Activated CD8-positive, alpha-beta memory T cell treated with anti-CD3 and anti-CD28 coated beads, Interleukin-2, amount 50 U/mL, for 1 hour (primary cell): ENCODE data around the gene SLC2A14.
"Not testable (repeated sequence)": the region's sequence is repeated elsewhere in the genome, so short reads cannot be mapped to it uniquely, and the experiment has no call there.

ENCODE experiments used
- DNase-seq: peaks from one replicate; pipeline ENCODE4 v3.0.0-alpha.2; 2020; ENCODE audit errors: extremely low read depth

Gene SLC2A14

DNA sequence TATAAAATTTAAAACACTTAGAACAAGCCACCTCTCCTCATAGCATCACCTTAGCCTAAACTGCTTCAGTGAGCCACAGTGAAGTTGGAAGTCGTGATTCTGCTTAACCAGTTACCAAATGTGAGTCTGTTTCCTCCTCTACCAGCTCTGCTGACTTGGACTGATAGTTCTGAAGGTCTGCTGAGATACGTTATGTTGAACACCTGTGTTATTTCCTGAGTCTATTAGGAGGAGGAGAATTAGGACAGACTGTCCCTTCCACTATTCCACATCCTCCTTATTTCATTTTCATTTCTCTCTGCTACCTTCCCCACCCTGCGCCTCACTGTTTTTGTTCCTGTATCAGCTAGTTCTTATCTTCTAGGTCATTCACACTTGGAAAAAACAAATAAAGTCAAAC, 2.4 kb downstream of the SLC2A14 start:
- no peak for DNase-seq

DNA sequence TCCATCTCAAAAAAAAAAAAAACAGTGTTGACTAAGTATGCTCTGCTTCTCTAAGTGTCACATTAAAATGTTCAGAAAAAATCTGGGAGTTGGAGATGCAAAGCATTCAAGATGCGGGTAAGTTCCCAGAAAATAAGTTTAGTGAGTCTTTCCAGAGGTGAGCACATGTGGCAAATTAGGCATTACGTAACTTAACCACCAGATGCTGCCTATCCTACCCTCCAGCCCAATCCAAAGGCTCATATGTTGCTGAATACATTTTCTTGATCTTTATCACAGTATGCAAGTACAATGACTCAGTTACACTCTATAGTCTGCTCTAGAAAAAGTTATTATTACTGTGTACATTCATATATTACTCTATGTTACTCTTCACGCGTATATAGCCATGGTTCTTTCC, 3.6 kb downstream of the SLC2A14 start:
- DNase-seq: no peak

DNA sequence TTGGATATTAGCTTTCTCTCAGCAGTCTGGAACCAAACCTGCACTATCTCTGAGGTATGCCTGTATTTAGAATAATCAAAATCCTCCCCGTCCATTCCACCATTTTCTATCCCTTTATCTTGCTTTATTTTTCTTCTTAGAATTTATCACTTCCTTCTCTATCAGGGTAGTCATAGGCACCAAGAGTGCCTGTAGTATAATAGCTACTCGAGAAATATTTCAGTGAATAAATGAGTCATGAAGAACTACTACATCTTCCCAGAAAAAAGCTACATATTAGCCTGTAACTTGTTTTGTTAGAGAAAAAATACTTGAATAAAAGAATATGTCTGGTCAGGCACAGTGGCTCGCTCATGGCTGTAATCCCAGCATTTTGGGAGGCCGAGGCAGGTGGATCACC, 4.3 kb downstream of the SLC2A14 start:
- no peak for DNase-seq

DNA sequence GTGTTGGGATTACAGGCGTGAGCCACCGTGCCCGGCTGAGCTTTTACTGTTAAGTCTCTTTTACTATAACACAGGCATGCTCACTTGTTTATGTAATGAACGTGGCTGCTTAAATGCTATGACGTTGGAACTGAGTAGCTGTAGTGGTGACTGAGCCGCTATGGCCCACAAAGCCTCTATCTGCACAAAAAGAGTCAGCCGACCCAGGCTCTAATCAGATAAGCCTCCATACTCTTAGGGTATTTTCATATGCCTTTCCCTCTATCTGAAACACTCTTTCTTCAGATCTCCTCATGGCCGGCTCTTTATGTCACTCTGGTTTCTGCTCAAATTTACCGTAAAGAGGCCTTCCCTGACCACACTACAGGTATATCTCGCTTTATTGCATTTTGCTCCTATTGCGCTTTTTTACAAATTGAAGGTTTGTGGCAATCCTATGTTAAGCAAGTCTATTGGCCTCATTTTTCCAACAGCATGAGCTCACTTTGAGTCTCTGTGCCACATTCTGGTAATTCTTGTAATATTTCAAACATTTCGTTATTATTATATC, 8.0 kb downstream of the SLC2A14 start:
- no peak for DNase-seq

DNA sequence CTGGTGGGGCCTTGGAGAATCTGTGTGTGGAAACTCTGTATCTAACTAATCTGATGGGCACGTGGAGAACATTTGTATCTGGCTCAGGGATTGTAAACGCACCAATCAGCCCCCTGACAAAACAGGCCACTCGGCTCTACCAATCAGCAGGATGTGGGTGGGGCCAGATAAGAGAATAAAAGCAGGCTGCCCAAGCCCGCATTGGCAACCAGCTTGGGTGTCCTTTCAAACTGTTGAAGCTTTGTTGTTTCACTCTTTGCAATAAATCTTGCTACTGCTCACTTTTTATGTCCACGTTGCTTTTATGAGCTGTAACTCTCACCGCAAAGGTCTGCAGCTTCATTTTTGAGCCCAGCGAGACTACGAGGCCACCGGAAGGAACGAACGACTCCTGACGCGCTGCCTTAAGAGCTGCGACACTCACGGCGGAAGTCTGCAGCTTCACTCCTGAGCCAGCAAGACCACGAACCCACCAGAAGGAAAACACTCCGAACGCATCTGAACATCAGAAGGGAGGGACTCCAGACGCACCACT, 9.8 kb downstream of the SLC2A14 start:
- DNase-seq: peak; percentile 10

DNA sequence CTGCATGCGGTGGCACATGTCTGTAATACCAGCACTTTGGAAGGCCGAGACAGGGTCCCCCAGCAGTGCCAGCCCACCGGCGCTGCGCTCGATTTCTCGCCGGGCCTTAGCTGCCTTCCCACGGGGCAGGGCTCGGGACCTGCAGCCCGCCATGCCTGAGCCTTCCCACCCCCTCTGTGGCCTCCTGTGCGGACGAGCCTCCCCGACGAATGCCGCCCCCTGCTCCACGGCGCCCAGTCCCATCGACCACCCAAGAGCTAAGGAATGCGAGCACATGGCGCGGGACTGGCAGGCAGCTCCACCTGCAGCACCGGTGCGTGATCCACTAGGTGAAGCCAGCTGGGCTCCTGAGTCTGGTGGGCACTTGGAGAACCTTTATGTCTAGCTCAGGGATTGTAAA, 10.4 kb downstream of the SLC2A14 start:
- not testable (repeated sequence) for DNase-seq

DNA sequence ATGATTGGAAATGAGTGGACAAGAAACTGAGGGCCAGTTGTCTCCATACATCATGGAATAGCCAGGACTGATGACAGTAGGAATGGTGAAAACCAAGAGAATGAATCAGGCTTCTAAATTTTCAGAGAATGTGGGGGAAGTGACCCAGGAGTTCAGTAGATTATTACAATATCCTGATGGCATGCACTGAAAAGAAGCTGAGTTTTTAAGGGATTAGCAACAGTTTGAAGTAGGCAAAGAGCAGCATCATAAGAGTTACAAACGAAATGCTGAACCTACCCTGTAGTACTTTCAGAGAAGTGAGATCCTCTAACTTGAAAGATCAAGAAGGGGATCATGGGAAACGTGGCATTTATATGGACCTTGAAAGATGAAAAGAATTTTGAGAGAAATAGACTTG, 13.2 kb downstream of the SLC2A14 start:
- DNase-seq: no peak

DNA sequence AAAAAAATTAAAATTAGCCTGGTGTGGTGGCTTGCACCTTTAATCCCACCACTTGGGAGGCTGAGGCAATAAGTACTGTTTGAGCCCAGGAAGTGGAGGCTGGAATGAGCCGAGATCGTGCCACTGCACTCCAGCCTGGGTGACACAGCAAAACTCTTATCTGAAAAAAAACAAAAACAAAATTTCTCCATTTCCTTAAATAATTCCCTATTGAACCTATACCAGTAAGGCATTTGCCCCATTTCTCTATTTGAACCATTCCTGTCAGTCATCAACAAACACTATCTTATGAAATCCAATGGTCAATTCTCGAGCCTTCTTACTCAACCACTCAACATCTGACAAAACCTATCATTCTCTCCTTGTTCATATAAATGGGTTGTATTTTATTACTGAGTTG, 14.7 kb downstream of the SLC2A14 start:
- DNase-seq: no peak

DNA sequence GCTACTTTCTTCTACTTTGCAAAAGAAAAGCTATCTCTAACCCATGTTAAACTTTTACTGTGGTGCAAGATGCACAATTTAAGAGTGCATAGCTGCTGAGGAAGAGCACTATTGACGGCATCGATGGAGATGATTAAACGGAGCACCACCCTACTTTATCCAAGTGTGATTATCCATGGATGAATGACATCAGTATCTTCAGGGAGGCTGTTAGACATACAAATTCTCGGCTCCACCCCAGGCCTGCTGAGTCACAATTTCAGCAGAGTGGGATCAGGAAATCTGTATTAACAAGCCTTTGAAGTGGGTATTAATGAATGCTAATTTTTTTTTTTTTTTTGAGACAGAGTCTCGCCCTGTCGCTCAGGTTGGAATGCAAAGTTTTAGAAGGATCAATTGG, 16.2 kb downstream of the SLC2A14 start:
- DNase-seq: no peak

DNA sequence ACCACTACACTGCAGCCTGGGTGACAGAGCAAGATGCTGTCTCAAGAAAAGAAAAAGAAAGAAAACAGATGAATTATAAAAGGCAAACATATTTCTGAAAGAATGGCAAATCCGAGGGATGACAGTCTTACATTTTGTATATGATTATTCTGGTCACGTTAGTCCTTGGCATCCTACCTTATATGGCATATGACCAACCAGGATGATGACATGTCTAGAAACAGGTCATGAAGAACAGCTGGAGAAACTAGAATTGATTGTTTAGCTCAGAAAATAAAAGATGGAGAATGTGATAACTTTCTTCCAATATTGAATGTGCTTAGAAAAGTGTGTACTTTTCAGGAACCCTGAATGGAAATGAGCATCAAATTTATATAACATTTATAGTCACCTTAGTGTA, 19.2 kb downstream of the SLC2A14 start:
- no peak for DNase-seq

DNA sequence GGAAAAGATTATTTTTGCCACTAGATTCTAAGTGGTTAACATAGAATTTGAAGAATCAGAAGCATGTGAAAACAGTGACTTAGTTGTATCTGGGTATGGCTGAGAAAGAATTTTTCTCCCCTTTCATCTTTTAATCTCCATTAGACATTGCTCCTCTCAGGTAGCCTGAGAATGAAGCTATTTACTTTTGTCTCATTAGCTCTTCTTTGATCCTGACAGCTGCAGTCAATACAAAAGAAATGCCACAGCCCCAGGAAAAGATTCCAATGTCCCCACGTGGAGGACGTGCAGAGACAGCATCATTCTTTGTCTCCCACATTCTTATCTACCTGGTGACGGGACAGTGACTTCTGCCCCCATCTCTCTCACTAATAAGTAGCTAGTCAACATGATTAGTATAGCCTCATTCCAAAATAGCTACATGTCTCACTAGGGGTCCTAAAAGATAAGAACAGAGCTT, 21.1 kb downstream of the SLC2A14 start:
- DNase-seq: not testable (repeated sequence)

DNA sequence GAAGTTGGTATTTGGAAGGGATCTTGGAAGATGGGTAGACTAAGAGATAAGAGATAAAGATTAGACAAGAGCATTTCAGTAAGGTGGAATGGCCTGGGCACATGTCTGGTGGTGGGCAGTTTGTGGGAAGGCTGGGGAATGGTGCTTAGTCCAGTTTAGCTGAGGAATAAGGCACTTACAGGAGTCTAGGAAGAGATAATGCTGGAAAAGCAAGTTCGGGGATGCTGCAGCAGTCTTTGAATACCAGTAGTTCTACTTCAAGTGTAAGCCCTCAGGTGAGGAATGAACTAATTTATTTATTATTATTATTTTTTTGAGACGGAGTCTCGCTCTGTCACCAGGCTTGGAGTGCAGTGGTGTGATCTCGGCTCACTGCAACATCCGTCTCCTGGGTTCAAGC, 22.6 kb downstream of the SLC2A14 start:
- not testable (repeated sequence) for DNase-seq

DNA sequence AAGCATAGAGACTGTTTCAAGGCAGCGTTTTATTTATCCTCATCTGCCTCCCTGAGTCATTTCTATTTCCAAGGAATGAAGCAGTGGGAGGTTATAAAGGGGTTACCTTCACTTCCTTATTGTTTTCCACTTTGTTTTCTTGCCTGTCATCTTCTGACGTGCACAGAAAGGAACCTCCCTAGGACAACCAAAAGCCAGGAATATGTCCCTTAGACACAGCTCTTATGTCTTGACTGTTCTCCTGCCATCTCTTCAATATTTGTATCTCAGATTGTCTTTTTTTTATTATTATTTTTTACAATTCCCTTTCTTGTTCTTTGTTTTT, 24.7 kb downstream of the SLC2A14 start:
- not testable (repeated sequence) for DNase-seq

DNA sequence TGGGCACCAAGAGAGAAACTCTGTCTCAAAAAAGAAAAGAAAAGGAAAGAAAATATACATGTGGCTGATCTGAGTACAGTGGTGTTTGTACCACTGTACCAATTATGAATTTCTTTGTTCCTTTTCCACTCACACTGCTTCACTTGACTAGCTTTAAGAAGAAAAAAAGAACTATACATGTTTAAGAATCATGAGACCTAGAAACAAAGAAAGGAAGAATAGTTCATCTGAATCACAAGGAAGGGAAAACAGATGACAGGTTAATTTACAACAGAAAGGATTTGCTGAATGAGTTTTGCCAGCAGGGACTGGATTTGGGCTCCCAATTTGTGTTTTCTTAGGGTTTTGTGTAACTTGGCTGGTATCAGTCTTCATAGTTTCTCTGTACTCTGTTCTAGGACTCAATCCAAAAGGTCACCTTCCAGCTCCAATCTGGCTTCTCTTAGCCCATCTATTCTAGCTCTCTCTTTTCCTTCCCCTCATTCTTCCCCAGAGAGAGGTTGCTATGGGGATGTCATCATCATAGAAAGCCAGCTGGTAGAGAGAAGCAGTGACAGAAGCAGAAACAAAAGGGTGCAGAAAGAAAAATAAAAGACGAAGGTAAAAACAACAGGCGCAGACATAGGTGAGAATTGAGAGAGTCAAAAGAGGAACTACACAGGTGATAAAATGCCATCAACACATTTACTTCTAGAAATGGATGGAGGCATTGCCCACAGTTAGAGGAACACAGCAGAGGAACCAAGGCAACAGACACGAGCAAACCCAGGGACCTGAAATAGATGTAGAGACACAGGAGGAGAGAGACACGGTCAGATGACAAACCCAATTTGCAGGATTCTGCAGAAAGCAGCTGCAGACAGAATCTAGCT, 25.3 kb downstream of the SLC2A14 start:
- not testable (repeated sequence) for DNase-seq

DNA sequence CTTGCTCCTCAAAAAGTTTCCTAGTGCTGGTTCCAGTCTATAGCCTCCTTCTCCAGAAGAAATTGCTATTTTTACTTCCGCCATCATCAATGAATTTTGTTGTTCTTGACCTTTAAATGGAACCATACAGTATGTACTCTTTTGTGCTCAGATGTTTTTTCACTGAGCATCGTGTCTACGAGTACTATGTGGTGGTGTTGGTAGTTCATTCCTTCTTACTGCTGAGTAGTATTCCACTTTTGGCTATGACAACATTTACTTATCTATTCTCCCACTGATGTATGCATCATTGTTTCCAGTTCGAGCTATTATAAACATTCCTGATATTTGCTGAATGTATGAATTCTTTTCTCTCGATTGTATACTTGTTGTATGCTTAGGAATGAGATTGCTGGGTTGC, 28.6 kb downstream of the SLC2A14 start:
- DNase-seq: no peak

DNA sequence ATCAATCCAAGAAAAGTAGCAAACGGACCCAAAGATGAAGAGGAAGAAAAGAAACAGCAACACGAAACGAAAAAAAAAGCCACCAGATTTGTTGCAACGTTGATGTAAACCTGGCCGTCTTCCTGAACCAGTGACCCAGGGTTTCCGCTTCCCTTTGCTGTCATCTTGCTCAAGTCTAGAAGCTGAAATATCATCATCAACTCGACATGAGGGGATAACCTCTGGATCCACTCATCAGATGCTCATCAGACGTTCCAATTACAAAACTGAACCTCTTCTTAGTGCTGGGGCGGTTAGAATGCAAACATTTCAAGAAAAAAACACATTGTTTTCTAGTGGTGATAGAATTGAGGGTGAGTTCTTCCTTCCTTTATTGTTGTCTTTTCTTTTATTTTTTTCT, 29.1 kb downstream of the SLC2A14 start:
- not testable (repeated sequence) for DNase-seq

DNA sequence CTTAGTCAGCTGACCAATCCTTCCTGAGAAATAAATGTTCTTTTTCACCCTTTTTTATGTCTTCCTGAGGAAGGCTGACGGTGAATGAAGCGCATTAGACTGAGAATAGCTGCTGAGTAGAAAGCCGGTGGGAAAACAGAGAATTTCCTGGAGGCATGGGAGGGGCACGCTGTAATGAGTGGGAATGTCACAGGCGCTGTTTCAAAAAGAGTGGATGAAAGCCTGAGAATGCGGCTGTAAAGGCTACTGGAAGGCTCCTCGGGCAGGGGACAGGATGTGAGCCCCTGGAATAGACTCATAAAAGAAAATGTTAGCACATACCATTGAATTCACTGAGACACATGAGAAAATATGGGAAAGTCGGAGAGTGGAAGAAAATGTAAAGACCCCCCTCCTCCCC, 29.6 kb downstream of the SLC2A14 start:
- DNase-seq: not testable (repeated sequence)

DNA sequence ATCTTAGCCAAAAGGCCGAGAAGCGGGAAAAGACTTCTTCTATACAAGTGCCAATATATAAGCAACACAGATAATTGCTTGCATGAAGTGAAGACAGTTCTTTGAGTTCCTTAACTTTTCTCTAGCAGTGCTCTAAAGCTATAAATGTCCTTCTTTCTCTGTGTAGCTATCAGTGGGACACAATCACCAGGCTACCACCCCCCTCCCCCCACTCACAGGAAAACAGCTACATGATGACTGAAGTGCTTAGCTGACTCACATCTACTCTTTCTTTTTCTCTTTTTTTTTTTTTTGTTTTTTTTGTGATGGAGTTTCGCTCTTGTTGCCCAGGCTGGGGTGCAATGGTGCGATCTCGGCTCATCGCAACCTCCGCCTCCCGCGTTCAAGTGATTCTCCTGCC, 30.3 kb downstream of the SLC2A14 start:
- DNase-seq: not testable (repeated sequence)

DNA sequence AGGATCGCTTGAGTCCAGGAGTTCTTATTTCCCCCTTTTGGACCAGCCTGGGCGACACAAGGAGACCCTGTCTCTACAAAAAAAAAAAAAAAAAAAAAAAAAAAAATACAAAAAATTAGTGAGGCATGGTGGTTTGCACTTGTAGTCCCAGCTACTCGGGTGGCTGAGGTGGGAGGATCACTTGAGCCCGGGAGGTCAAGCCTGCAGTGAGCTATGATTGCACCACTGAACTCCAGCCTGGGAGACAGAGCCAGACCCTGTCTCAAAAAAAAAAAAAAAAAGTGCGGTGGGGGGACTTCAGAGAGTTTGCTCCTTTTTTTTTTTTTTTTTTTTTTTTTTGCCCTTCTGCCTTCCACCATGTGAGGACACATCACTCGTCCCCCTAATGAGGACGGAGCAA, 32.9 kb downstream of the SLC2A14 start:
- DNase-seq: not testable (repeated sequence)

DNA sequence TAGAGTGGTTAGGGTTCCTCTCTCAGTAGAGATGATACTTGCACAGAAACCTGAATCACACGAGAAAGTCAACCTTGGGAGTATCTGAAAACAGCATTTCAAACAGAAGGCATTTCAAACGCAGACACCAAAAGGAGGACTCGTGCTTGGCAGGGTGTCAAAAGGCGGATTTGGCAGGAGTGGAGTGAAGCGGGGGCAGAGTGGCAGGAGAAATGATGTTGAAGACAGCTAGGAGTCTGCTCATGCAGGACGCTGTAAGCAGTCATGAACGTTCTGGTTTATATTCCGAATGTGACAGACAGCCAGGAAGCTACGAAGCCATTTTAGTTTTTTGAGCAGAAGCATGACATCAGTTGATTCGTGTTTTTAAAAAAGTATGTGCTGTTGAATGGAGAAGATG, 33.5 kb downstream of the SLC2A14 start:
- not testable (repeated sequence) for DNase-seq

DNA sequence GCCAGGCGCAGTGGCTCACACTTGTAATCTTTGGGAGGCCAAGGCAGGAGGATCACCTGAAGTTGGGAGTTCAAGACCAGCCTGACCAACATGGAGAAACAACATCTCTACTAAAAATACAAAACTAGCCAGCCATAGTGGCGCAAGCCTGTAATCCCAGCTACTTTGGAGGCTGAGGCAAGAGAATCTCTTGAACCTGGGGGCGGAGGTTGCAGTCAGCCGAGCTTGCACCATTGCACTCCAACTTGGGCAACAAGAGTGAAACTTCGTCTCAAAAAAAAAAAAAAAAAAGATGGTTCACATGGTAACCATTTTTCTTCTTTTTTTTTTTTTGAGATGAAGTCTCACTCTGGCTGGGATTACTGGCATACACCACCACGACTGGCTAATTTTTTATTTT, 35.3 kb downstream of the SLC2A14 start:
- DNase-seq: no peak

DNA sequence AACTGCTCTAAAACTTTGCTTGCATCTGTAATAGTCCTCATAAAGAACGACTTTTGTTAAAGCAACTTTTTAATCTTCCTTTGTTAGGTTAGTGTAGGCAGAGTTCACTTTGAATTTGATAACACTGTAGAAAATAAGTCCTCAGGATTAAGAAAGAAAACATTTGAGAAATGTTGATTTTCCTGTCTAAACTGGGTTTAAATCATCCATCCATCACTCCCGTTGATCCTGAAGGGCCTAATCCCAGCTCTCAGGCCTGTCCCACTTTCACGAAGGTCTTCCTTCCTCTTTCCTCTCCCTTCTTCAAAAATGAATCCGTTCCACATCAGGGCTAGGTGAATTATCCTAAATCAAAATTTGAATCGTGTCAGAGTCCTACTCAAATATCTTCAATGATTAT, 36.9 kb downstream of the SLC2A14 start:
- no peak for DNase-seq

DNA sequence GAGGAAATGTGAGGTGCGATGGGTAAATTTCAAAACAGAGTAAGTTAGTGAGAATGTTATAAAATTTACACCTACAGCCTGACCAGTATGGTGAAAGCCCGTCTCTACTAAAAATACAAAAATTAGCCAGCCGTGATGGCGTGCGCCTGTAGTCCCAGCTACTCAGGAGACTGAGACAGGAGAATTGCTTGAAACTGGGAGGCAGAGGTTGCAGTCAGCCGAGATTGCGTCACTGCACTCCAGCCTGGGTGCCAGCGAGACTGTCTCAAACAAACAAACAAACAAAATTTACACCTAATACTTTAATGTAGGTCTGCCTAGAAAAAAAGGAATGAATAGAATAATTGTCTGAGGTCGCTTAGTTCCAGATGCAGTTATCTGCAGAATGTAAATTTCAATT, 37.6 kb downstream of the SLC2A14 start:
- no peak for DNase-seq
